ENCODE measurements around the gene NEK10.
A peak's percentile ranks its signal among the peaks of the same experiment; 100 is the strongest.
"Not testable (repeated sequence)": the region's sequence is repeated elsewhere in the genome, so short reads cannot be mapped to it uniquely, and the experiment has no call there.

The NEK10 gene

GRCh38 chr3:27368831-27369607, at the start of gene NEK10:
NEK10 (minus strand) TSS chr3:27369383; CDS start chr3:27352882, 16,501 bp downstream.
- peak; percentile 89 to 90 for DNase-seq

DNA sequence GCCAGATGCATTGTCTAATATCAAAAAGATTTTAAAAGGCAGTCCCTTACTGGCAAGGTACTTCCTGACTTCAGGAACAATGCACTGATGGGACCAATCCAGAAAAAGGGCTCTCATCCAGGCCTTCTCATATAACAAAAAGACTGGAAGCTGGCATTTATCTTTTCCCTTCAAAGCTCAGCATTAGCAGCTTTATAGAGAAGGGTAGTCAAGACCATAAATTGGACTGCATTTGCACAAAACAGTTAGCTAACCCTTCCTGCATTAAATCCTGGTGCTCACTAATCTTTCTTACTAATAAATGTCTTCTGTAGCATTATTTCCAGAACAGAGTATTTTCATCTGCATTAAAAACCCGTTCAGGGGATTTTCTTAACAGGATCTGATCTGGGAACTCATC, 46.0 kb upstream of the NEK10 start:
- no peak for DNase-seq

- no peak for DNase-seq
These were observed 23.9 kb upstream of the NEK10 start for GRCh38 chr3:27392950-27393679.

DNA sequence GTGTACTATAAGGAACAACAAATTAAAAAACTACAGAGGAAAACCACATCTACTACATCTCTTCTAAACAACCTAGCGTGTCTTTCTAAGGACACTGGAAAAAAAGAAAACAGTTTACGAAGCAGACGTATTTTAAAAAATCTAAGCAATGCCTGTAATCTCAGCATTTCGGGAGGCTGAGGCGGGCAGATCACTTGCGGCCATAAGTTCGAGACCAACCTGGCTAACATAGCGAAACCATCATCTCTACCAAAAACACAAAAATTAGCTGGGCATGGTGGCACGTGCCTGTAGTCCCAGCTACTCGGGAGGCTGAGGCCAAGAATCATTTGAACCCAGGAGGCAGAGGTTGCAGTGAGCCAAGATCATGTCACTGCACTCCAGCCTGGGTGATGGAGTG, 23.2 kb upstream of the NEK10 start:
- DNase-seq, result not testable (repeated sequence)

DNA sequence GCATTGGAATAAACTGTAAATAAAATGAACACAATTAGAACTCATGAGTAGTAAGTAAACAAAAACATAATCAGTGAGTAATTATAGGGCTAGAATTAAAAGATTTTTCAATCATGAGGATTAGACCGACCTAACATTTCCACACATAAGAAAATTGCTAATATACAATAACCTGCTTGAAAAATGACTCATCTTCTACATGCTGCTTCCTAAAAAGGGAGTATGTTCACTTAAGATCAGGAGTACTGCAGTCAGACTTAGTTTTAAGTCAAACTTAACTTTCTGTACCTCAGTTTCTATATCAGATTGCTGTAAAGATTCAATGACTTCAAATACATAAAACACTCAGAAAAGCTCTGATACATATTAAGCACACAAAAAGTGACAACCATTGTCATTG, 22.6 kb upstream of the NEK10 start:
- no peak for DNase-seq

DNA sequence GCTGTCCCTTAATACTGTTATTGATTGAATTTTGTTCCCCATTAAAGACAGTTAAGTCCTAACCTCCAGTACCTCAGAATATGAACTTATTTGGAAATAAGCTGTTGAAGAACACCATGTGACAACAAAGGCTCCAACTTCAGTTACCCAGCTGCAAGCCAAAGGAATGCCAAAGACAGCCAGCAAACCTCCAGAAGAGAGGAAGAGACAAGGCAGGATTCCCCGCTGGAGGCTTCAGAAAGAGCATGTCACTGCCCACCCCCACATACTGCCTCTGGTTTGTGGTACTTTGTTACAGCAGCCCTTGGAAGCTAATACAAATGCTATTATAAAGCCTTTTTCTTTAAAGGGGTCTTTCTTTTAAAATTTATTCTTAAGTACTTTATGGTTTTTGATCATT, 18.4 kb upstream of the NEK10 start:
- DNase-seq, result no peak

DNA sequence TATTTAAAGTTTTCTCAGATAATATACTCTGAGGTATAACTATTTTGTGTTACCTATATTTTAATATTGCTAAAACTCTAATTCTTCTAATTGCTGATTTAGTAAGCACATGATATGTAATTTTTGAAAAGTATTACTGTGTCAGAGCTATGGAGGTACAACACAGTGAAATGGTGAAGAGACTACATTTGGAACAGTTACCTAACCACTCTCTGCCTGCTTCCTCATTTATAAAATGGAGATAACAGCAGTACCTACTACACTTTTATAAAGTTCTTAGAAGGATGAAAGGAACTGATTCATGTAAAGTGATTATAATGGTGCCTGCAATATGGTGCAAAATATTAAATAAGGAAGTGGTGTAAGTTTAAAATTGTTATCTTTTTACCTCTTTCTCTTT, 16.3 kb upstream of the NEK10 start:
- DNase-seq, result no peak

- DNase-seq, result no peak
These were observed 15.0 kb upstream of the NEK10 start for GRCh38 chr3:27384191-27384590.

- DNase-seq, result no peak
These were observed 11.5 kb upstream of the NEK10 start for GRCh38 chr3:27380433-27381357.

GRCh38 chr3:27378331-27378730, 9.1 kb upstream of the NEK10 start:
- no peak for DNase-seq

DNA sequence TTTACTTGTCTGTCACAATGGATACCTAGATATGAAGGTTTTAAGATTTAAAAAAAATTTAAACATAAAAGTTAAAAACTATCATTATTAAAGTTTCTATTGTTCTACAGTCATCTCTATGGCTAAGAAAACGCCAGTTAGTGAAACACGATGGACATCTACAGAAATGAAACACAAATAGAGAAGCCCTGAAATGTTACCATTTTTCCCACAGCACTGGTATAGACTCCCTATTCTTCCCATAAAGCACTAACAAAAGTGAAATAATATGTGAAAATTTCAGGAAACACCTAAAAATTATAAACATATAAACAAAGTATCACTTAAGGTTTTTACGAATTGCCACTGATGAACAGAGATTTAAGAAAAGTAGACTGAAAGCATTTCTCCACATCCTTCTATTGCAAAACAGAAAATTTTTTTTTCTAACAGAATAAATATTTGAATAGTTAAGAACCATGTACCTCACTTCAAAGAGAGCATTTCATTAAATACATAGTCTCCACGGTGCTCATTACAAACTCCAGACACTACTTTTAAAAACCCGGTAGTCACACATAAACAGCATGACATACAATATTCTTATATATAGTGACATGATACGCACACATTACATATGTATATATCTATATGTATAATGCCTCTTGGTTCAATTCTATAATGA, 7.1 kb upstream of the NEK10 start:
- no peak for DNase-seq

DNA sequence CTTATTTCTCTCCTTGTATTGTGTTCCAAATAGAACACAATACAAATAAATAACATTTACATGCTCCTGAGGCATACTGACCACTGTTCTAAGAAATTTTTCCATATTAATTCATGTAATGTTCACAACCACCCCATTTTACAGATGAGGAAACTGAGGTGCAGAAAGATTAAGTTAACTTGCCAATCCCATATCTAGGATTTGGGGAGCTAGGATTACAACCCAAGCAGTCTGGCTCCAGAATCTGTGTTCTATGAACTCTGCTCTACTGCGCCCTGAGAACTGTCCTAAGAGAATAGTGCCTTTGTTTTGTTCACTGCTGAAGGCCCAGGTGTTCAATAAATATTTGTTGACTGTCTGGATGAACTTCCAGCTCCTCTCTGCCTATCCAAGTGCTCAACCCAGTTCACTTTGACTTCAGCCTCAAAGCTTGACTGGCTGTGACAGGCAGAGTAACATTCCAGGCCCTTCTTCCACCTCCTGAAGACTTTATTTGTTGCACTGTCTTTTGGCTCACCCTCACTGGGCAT, 3.1 kb downstream of the NEK10 start:
- DNase-seq, result no peak

GRCh38 chr3:27360113-27361078, 8.8 kb downstream of the NEK10 start:
- DNase-seq, result no peak

DNA sequence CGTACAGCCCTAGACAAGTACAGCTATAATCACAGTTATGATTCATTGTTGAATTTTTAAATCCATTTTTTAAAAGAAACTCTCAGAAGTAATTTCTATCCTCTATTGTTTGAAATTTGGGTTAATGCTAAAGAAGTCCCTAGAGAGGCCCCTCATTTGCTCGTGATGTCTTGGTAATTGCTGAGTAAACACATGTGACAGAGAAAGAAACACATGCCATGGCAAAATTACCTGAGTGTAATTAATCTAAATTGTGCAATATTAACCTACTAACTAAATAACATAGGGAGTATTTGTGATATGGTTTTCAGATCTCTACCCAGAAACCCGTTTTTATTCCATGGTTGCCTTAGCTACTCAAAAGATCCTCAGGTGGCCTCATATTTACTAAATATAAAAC, 10.8 kb downstream of the NEK10 start:
- DNase-seq, result no peak

GRCh38 chr3:27357665-27358258, 11.4 kb downstream of the NEK10 start:
- DNase-seq, result peak; percentile 41 to 42

GRCh38 chr3:27356976-27357375, 12.2 kb downstream of the NEK10 start:
- no peak for DNase-seq

DNA sequence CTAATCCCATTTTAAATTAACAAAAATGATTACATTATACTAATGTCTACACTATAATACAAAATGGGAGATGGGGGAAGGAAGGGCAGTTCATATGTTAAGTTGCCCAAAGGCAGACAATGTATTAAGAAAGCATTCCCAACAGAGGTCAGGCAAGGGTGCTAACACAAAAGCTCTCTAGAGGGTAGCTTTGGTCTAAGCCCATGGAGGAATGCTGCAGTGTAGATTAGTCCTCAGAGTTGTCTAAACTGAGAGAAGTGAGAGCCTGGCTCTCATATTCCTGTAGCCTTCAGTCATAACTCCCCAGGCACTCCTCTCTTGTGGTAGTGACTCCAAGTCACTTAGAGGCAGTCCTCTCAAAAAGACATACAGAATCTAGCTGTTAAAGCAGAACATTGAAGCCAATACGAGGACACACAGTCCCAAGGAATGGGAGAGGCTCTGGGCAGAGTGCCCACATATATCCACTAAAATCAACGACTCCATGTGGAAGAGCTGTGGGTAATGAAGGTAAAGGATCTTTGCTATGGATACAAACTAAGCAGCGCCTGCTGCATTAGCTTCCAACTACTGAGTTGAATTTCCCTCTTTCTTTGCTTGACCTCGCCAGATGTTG, 14.5 kb downstream of the NEK10 start:
- no peak for DNase-seq

- DNase-seq, result no peak
These were observed 15.0 kb downstream of the NEK10 start for GRCh38 chr3:27354161-27354560.

- DNase-seq, result no peak
These were observed 16.0 kb downstream of the NEK10 start for GRCh38 chr3:27353221-27353620.

- no peak for DNase-seq
These were observed 17.1 kb downstream of the NEK10 start for GRCh38 chr3:27352047-27352446.
